DMS 273 treated with DMSO at 0.1 percent for 48 hours (cell line): ENCODE measurements around the gene DDX24.

Experiments
- DNase-seq: peaks from one replicate; lab custom pipeline; 2025; lab: John Stamatoyannopoulos, UW

The DDX24 gene

DNA sequence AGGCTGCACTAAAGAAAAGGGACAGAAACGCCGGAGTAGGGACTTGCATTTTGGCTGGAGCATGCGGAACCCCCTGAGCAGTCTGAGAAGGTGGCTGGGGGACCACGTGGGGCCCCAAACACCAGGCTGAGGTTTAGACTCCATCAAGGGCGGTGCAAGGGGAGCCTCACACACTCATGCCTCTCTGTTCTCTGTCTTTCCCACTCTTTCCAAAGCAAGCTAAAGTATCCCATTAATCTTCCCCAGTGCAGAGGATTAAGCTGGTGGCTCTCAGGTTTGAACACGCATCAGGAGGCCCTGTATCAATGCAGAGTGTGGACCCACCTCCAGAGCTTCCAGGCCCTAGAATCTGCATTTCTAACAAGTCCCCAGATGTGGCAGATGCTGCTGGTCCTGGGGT is 70.4 kb downstream of the DDX24 start:
- DNase-seq: no peak

DNA sequence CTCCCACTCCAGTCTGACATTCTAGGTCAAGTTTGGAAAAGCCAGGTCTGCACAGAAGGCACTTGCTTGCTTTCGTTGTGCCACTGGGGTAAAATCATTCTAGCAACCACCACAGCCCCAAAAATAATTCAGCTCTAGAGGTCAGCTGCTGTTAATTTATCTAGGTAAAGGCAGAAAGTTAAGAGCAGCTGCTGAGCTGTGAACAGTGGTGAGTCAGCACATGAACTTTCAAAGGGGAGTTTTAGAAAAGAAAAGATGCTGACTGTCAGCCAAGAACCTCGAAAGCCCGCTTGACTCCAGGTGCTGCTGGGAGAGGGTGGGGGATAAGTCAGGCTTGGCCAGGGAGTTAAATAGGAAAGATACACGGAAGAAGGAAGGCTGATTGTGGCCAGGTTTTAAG is 71.2 kb downstream of the DDX24 start:
- peak; percentile 32 for DNase-seq

DNA sequence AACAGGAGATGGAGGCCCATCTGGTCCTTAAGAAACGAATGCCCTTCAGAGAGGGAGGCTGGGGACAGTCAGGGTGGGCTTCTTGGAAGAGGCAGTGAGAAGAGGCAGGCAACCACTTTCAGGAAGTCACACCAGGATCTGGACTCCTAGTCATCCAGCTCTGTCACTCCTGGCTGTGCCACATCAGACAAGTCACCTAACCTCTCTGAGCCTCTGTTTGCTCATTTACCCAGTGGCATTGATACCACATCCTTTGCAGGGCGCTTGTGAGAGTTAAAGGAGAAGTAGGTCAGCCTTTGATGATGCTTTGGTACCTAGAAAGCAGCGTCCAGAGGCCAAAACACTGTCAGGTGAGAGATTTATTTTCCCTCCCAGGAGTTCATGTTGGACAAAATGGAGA is 72.8 kb downstream of the DDX24 start:
- no peak for DNase-seq

DNA sequence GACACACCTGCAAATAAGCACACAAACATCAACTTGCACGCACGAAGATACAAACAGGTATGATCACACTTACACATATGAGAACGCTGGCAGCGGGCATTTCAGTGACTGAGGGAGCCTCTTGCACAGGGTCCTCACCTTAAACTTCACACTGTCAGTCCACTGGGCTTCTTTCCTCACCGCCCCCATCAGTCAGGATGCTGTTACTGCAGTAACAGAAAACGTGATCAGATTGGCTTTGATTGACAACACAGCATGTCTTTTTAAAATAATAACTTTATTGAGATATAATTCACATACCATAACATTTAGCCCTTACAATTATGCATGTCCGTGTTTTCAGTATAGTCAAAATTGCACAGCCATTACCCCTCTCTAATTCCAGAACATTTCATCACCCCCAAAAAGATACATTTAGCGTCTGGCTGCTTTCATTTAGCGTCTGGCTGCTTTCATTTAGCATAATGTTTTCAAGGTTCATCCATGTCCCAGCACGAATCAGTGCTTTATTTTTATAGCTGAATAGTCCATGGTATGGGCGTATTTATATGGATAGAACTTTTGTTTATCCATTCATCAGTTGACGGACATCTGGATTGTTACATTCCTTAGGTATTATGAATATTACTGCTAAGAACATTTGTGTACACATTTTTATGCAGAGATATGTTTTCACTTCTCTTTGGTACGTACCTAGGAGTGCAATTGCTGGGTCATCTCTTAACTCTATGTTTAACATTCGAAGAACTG is 75.5 kb downstream of the DDX24 start:
- DNase-seq: no peak

DNA sequence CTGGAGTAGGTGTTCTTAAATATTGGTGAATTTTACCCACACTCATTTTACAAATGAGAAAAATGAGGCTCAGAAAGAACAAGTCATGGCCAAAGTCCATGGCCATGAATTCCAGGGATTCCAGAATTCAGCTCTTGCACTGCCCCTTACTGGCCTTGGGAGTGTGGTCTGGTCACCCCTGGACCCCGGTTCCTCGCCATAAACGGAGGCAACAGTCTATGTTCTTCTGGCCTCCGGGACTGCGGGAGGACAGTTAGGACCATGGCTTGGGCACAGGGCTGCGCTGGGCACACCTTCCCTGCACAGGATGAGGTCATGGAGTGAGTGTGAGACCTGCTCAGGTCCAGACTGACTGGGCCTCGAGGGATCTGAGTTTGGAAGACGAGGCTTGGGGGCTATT is 77.0 kb downstream of the DDX24 start:
- no peak for DNase-seq

DNA sequence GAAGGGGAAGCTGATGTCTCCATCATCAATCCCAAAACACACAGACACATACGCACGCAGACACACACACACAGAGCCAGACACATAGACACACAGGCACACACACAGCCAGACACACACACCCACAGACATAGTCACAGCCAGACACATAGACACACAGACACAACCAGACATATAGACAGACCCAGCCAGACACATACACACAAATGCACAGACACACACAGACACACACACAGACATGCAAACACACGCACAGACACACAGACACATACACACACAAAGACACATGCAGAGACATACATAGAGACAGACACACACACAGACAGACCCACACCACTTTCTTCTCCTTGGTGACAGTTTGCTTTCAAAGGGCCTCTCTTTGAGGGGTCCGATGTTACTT is 77.6 kb downstream of the DDX24 start:
- DNase-seq: no peak

DNA sequence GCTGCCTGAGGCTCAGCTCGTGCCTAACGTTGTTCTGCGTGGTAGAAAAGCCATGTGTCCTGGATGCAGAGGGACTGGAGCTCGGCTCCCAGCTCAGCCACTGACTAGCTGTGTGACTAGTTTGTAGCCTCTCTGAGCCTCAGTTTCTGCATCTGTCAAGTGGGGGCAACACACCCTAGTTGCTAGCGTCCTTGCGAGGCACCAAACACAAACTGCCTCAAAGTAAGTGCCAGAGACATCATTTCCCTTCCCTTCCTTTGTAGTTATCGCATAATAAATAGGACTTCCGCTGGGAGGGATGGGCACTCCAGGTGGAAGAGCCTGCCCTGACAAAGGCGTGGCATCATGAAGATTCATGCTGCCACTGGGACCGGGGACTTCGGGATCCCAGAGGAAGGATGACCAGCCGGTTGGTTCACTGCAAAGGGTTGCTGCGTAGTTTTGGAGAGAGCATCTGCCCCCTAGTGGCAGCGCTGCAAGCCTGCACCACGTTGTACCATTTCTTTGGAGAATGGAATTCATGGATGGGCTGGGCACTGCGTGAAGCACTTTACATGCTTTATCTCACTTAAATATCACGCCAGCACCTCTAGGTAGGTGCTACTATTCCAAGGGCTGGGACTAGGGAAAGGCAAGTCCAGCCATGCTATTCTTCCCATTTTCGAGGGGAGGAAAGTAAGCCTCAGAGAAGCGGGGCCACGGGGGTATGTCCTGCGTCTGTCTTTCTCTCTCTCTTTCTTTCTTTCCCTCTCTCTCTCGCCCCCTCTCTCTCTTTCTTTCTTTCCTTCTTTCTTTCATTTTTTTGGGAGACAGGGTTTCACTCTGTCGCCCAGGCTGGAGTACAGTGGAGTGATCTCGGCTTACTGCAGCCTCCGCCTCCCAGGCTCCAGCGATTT is 79.3 kb downstream of the DDX24 start:
- DNase-seq: peak; percentile 56

DNA sequence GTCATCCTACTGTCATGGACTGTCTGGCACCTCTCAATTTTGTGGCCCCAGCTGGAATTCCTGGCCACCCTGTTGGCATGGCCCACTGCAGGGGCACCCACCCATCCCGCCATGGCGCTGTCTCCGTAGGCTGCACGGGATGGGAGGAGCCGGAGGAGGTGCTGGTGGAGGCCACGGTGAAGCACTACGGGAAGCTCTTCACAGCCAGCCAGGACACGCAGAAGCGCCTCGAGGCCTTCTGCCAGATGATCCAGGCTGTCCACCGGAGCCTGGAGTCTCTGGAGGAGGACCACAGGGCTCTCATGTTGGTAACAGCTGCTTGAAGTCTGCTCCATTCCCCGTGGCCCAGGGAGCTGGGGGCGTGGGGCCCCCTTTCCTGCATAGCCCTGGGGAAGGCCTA is 80.0 kb downstream of the DDX24 start:
- no peak for DNase-seq

DNA sequence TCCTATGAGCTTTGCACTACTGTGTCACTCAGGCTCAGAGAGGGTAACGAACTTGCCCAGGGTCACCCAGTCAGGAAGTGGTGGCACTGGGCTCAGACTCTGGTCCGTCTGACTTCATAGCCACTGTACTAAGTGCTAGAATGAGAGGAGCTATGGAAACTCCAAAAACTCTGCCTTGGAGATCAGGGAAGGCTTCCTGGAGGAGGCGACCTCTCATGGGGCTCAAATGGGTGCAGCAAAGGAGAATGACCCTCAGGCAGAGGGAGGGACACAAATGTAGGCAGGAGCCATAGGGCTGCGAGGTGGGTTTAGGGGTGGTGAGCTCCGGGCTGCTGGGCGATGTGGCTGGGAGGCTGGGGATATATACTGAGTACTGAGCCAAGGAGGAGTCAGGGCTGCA is 80.7 kb downstream of the DDX24 start:
- no peak for DNase-seq

DNA sequence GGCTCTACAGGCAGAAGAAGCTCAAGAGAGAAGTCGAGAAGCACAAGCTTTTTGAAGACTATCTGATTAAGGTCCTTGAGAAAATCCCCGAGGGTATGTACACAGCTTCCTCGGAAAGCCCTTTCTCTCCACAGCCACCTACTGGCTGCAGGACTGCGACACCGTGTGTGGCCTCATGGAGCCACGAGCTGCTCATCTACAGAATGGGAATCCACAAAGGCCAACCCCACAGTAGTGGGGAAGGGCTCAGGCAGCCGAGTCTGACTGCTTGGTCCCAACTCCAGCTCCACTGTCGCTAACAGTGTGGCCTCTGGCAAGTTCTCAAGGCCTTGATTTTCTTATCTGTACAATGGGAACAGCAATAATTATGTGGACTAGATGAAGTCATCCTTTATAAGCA is 81.4 kb downstream of the DDX24 start:
- DNase-seq: no peak

DNA sequence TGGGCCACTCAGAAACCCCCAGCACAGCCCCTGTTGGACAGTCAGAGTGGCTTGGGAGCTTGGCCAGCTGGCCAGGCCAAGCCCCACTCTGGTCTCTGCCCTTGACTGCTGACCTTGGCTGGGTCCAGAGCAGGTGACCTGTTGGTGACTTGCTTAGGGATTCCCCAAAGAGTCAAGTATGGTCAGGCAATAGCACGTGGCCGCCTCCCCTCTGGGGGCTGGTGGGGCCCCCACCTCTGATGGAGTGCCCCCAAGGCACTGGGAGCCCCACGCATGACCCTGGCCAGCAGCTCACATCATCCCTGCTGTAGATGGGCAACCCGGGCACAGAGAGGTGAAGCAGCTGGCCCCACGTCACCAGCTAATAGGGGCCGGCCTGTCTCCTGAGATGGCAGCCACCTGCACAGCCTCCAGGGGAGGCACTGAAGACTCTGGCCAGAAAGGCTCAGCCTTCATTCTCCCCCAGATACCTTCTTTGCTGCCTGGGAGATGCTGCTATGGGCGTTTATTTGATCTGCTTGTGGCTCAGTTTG is 82.1 kb downstream of the DDX24 start:
- no peak for DNase-seq
